Forelimb muscle (tissue), 1 donor: Measurements from ENCODE around the gene CC2D2A. TPM values are rescaled to one million over a fixed set of nuclear protein-coding genes. Genes with fewer than 3 reads are reported as not detected.

ENCODE experiments used
- DNase-seq: peaks from one replicate; pipeline ENCODE4 v3.0.0-alpha.2; 2013; ENCODE audit warnings: low read depth
- polyA plus RNA-seq: library from polyadenylated mRNA; unstranded; fragments of 120-200 nt; gene quantifications from one replicate; pipeline ENCODE4 v1.2.1, GENCODE V29; 2013; ENCODE audit not compliant: insufficient read length

CC2D2A gene
- 10.8 TPM for polyA plus RNA-seq

GRCh38 chr4:15469402-15470127, at the start of gene CC2D2A:
Gene CC2D2A (plus strand): TSS chr4:15469882. CDS start chr4:15475933, 6,051 bp downstream.
- no peak for DNase-seq

- no peak for DNase-seq
Measured at GRCh38 chr4:15420642-15421041, 49.0 kb upstream of the CC2D2A start.

GRCh38 chr4:15423285-15423711, 46.4 kb upstream of the CC2D2A start:
- no peak for DNase-seq

- DNase-seq = no peak
Measured at GRCh38 chr4:15425520-15425919, 44.2 kb upstream of the CC2D2A start.

- no peak for DNase-seq
Measured at GRCh38 chr4:15427161-15427560, 42.5 kb upstream of the CC2D2A start.

GRCh38 chr4:15427701-15428100, 42.0 kb upstream of the CC2D2A start, which contains the start of gene C1QTNF7:
Gene C1QTNF7 (plus strand): TSS chr4:15428033. CDS start chr4:15435744, 7,711 bp downstream.
- DNase-seq = no peak

GRCh38 chr4:15428611-15429010, 41.1 kb upstream of the CC2D2A start:
- no peak for DNase-seq

GRCh38 chr4:15434091-15434490, 35.6 kb upstream of the CC2D2A start:
- no peak for DNase-seq

- no peak for DNase-seq
Measured at GRCh38 chr4:15434676-15435075, 35.0 kb upstream of the CC2D2A start.

GRCh38 chr4:15436513-15436912, 33.2 kb upstream of the CC2D2A start:
- no peak for DNase-seq

- no peak for DNase-seq
Measured at GRCh38 chr4:15438939-15439524, 30.6 kb upstream of the CC2D2A start.

GRCh38 chr4:15443371-15444160, 26.1 kb upstream of the CC2D2A start:
- DNase-seq = no peak

- DNase-seq = no peak
Measured at GRCh38 chr4:15444276-15444675, 25.4 kb upstream of the CC2D2A start.

GRCh38 chr4:15444879-15445547, 24.7 kb upstream of the CC2D2A start:
- no peak for DNase-seq

- DNase-seq = no peak
Measured at GRCh38 chr4:15451181-15451865, 18.4 kb upstream of the CC2D2A start.

GRCh38 chr4:15451866-15452765, 17.6 kb upstream of the CC2D2A start:
- no peak for DNase-seq

GRCh38 chr4:15455290-15455689, 14.4 kb upstream of the CC2D2A start:
- DNase-seq = no peak

GRCh38 chr4:15457406-15458201, 12.1 kb upstream of the CC2D2A start:
- DNase-seq = no peak

- DNase-seq = no peak
Measured at GRCh38 chr4:15458616-15459015, 11.1 kb upstream of the CC2D2A start.
